NCI-H82 treated with DMSO at 0.1 percent for 48 hours (cell line): Measurements from ENCODE around the gene SAMD11.
"Not testable (repeated sequence)": the region's sequence is repeated elsewhere in the genome, so short reads cannot be mapped to it uniquely, and the experiment has no call there.

Source experiments
- DNase-seq: peaks from one replicate; lab custom pipeline; 2025; ENCODE audit not compliant: unreplicated experiment; lab: John Stamatoyannopoulos, UW

The SAMD11 gene, protein sequence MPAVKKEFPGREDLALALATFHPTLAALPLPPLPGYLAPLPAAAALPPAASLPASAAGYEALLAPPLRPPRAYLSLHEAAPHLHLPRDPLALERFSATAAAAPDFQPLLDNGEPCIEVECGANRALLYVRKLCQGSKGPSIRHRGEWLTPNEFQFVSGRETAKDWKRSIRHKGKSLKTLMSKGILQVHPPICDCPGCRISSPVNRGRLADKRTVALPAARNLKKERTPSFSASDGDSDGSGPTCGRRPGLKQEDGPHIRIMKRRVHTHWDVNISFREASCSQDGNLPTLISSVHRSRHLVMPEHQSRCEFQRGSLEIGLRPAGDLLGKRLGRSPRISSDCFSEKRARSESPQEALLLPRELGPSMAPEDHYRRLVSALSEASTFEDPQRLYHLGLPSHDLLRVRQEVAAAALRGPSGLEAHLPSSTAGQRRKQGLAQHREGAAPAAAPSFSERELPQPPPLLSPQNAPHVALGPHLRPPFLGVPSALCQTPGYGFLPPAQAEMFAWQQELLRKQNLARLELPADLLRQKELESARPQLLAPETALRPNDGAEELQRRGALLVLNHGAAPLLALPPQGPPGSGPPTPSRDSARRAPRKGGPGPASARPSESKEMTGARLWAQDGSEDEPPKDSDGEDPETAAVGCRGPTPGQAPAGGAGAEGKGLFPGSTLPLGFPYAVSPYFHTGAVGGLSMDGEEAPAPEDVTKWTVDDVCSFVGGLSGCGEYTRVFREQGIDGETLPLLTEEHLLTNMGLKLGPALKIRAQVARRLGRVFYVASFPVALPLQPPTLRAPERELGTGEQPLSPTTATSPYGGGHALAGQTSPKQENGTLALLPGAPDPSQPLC

DNA sequence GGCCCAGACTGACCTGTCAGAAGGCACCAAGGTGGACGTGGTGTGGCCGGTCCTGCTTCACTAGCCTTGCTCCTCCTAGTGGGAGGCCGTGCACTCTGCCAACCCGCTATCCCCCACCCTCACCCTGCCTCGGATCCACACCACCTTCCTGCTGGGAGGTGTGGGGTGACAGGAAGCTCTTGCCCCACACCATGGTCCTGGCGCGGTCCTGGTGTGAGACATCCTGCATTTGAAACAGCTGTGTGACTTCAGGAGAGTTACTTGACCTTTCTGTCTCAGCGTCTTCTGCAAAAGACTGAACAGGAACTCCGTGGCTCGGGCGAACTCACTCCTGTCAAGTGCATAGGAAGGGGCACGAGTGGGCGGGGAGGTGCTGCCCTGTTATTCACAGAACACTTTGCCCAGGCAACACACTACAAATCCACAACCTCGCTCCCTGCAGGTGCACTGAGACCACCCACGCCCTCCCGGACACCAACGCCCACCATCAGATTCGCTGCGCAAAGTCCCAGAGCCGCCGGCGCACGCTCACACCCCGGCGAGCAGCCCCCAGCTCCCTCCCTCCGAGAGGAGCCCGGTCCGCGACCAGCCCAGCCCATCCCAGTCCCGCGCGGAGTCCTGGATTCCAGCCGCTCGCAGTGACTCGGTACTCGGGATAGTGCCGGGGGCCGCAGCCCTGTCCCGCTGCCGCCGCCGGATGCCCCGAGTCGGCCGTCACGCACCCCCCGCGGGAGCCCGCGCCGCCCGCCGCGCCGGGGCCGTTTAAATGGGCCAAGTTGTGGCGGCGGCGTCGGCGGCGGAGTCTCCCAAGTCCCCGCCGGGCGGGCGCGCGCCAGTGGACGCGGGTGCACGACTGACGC, at the start of gene SAMD11:
Gene SAMD11 (plus strand): TSS at position 793 of the 860 bp plus-strand sequence. CDS start 509 bp downstream, outside the sequence.
- peak; percentile 55 for DNase-seq

GRCh38 chr1:876428-877208, 47.1 kb upstream of the SAMD11 start:
- not testable (repeated sequence) for DNase-seq

- DNase-seq = not testable (repeated sequence)
These were observed 46.3 kb upstream of the SAMD11 start for GRCh38 chr1:877209-877986.

- not testable (repeated sequence) for DNase-seq
These were observed 43.2 kb upstream of the SAMD11 start for GRCh38 chr1:880511-880910.

DNA sequence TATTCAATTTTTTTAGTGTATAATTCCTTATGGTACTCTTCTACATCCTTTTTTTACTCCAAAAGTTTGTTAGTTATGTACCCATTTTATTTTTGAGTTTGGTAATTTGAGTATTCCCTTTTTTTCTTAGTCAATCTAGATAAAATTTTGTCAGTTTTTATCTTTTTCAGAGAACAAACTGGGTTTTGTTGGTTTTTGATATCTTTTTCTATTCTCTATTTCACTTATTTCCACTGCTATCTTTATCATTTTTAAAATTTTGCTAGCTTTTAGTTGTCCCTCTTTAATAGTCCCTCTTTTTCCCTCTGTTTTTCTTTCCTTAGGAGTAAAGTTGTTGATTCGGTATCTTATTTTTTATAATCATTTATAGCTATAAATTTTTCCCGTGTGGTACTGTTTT, 42.8 kb upstream of the SAMD11 start:
- DNase-seq = not testable (repeated sequence)

DNA sequence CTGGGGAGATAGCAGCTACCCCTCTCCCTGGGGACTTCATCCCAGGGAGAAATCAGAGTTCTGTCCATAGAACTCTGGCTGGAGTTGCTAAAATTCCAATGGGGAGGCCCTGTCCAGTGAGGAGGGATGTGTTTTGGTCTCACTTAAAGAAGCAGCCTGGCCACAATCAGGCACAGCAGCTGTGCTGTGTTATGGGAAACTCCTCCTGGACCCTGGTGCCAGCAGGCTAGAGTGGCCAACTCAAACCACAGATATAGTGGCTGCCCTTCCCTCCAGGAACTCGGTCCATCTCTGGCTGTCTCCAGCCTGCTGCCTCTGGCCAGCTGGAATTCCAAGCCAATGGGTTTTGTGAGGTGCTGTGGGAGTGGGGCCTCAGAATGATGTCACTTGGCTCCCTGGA, 37.4 kb upstream of the SAMD11 start:
- no peak for DNase-seq

DNA sequence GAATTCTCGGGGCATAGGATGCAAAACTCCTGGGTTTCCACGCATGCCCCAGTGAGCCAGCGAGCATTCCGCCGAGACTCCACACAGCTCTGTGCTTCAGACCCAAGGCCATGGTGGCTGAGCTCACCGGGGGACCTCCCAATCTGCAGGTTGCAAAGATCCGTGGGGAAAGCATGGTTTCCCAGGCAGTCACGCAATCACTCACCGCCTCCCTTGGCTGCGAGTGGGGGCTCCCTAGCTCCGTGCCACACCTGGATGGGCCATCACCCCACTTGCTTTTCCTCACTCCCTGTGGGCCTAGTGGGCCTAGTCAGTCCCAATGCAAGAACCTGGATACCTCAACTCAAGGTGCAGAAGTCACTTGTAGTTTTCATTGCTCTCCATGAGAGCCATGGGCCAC, 37.0 kb upstream of the SAMD11 start:
- no peak for DNase-seq

DNA sequence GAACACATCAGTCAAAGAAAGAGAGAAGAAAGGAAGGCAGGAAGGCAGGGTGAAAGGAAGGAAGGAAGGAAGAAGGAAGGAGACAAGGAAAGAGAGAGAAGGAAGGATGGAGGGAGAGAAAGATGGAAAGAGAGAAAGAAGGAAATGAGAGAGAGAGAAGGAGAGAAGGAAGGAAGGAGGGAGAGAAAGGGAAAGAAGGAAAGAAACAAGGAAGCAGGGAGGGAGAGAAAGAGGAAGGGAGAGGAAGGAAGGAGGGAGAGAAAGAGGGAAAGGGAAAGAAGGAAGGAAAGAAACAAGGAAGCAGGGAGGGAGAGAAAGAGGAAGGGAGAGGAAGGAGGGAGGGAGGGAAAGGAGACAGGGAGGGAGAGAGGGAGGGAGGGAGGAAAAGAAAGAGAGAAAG, 35.4 kb upstream of the SAMD11 start:
- DNase-seq = no peak

DNA sequence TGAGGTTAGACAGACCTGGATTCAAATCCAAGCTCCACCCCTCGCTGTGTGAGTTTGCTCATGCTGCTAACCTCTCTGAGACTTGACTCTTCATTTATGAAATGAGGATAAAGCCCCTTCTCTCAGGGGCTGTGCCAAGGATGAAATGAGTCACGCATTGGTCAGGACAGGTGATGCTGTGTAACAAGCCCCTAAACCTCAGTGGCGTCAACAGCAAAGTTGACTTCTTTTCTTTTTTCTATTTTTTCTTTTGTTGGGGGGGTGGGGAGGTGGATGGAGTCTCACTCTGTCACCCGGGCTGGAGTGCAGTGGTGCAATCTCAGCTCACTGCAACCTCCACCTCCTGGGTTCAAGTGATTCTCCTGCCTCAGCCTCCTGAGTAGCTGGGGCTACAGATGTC, 33.9 kb upstream of the SAMD11 start:
- not testable (repeated sequence) for DNase-seq

GRCh38 chr1:890234-890633, 33.5 kb upstream of the SAMD11 start:
- not testable (repeated sequence) for DNase-seq

DNA sequence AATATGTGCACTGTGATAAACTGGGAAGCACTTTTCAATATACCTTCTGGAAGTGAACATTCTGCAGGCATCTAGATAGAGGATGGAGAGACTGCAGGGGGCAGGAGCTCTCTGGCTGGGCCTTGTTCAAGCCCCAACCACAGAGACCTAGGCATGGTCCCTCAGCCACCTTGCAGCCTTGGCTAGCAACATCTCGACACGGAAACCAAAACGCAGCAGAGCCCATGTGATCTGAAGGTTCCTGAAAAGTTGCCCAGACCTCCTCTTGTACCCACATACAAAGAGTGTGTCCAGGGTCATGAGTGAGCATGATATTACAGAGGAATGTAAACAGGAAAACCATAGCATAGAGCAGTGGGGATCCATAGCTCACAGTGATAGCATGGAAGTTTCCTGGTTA, 33.1 kb upstream of the SAMD11 start:
- no peak for DNase-seq

GRCh38 chr1:897226-897625, 26.5 kb upstream of the SAMD11 start:
- DNase-seq = no peak

GRCh38 chr1:897951-898350, 25.8 kb upstream of the SAMD11 start:
- DNase-seq = not testable (repeated sequence)

DNA sequence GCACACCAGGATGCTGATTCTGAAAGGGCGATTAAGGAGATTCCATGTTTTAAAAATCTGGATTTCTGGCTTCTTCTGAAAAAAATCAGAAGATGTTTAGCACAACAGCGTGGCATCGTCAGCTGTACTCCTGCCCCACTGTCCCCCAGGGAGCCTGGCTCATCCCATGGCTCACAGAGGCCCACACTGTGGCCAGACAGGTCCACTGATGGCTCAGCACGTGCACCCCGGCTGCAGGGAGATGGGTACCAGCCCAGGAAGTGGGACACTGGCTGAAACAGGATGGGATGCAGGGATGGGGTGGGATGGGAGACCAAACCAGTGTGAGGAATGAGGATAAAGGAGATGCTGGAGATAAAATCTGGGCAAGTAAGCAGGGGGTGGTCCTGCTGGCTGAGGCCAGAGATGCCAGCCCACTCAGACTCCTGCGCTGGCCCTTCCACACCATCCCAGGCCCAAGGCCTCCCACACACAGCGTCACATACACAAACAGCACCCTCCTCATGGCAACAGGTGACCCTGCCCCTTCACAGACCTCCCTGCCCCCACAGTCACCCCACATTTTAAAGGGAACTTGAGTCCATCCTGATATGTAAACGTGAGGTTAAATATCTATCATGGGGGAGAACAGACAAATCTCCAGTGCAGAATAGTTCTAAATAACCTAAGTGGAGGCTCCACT, 23.9 kb upstream of the SAMD11 start:
- no peak for DNase-seq

DNA sequence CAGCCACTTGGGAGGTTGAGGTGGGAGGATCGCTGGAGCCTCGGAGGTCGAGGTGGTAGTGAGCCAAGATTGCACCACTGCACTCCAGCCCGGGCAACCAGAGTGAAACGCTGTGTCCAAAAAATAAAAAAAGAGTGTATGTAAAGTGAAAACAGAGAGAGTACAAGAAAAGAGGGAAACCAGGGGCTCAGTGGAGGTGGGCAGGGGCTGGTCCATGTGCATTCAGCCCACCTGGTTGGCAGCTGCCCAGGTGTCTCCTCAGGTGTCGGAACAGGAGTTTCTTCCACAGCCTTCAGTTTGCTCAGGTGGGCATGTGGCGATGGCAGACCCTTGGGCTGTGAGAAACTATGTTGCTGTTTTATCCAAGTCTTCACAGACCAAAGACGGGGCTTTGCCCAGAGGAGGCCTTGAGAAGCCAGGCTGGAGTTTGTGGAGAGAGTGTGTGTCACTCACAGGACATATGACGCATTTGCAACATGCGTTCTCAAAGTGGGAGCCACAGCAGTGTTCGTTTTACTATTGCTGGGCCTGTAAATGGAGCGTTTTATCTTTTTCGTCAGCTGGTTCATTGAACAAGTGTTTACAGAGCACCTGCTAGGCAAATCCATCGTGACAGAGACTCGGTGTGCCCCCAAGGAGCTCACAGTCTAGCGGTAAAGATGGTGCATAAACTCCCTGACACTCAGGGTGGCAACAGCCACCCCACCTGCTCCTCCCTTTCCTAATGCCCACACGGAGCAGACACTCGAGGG, 22.4 kb upstream of the SAMD11 start:
- no peak for DNase-seq

GRCh38 chr1:902802-903201, 20.9 kb upstream of the SAMD11 start:
- no peak for DNase-seq

DNA sequence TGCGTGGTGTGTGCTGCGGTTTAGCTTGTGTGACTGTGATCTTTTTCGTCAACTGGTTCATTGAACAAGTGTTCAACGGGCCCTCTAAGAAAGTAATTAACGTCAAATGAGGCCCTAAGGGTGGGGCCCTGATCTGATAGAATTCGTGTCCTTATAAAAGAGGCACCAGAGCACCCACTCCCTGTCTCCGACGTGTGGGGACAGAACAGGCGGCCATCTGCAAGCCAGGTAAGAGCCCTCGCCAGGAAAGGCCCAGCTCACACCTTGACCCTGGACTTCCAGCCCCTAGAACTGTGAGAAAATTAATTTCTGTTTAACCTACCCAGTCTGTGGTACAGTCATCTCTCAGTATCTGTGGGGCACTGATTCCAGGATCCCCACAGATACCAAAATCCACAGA, 20.4 kb upstream of the SAMD11 start:
- DNase-seq = no peak

GRCh38 chr1:903721-904271, 19.9 kb upstream of the SAMD11 start:
- no peak for DNase-seq
